Eye (tissue), 1 donor: ENCODE data around the gene IRGQ.
"Not testable (repeated sequence)": the region's sequence is repeated elsewhere in the genome, so short reads cannot be mapped to it uniquely, and the experiment has no call there.

Experiments used
- DNase-seq: peaks from one replicate; pipeline ENCODE4 v3.0.0-alpha.2; 2015

Gene IRGQ

DNA sequence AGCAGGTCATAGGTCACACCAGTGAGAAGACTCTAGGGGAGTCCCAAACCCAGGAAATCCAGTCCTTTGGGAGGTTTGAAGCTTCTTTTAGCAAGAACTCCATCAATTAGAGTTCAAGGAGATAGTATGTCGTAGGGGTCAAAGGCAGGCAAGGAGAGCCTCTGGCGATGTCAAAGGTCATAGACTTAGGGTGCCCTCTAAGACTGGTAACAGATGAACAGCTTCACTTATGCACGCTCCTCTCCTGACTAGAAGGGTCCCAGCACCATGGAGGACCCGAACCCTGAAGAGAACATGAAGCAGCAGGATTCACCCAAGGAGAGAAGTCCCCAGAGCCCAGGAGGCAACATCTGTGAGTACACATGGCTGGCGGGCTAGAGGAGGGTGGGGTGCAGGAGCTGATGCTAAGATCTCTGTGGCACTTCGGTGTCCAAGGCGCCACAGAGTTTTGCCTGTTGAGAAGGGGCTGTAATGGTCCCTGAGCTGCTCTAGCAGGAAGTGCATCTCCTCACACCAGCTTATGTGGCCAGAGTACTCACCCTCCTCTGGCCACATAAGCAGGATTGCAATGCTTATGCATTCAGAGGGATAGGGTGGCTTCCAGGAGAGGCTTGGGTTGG, 1.0 kb upstream of the IRGQ start:
- no peak for DNase-seq

- no peak for DNase-seq
Observed at GRCh38 chr19:43595605-43595998, 332 bp downstream of the IRGQ start.

DNA sequence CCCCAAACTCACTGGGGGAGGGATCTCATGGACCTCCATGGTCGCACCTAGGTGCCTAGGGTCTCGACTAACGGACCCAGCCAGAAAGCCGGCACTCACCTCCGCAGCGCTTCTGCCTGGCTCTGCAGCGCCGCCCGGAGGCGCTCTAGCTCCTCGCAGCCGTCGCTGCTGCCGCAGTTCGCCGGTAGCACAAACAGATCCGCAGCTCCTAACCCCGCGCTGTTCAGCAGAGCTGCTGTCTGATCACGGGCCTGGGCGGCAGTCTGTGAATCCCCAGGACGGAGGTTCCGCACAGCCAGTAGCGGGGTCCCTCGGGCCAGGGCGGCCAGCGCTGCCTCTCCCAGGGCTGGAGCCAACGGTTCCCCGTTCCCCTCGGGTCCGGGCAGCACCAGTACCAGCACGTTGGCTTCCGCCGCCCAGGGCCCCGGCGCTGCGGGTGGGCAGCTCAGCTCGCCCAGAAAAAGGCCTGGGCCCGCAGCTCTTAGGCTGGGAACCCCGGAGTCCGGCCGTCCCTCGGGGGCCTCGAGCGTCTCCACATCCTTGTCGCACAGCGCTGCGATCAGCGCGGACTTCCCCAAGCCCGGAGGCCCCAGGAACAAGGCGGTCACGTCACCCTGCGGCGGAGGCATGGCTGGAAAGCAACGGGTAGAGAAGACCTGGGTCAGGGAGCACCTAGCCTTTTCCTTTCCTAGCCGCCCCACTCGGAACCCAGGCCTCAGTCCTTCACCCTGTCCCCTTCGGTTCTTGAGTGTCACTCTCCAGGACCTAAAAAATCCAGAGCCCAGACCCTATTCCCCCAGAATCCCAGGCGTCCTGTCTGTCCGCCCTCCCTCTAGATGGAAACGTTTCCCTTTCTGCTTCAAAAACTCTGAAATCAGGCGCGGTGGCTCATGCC, 977 bp downstream of the IRGQ start:
- DNase-seq, result peak; percentile 82

DNA sequence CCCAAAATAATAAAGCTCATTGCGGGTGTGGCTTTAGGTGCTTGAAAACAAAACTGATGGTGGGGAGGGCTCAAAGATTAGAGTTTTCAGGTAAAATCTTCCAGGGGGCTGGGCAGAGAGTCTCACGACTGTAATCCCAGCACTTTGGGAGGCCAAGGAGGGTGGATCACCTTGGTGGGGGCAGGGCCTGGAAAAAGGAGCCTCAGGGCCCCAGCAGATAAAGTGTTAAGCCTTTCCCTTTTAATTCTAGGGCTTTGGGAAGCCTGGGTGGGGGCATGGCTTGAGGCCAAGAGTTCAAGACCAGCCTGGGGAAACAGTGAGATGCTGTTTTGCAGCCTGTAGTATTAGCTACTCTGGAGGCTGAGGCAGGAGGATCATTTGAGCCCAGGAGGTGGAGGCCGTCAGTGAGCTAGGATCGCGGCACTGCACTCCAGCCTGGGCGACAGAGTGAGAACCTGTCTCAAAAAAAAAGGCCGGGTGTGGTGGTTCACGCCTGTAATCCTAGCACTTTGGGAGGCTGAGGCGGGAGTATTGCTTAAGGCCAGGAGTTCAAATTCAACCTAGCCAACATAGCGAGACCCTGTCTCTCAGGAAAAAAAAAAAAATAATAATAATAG, 1.7 kb downstream of the IRGQ start:
- DNase-seq, result no peak

DNA sequence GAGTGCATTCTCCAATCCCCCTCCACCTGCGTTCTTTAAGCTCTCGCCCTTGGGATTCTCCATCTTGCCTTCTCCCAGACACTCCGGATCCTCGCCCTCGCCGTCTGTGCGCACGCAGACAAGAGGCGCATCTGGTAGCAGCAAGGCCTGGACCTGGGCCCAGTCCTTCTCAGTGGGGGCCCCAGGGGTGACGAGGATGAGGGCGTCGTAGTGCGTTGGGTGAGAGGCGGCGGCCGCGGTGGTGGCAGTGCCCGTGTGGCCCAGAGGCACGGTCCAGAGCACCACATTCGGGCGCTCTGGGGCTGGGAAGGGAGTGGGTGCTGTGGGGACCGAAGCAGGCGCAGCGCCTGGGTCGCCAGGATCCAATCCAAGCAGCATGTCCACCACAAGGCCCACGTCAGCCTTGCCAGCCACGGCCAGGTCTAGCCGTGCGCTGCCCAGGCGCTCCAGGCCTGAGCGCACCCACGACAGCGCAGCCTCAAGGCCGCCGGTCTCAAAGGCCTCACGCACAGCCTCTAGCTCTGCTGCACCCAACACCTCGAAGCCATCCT, 3.1 kb downstream of the IRGQ start:
- DNase-seq, result no peak

DNA sequence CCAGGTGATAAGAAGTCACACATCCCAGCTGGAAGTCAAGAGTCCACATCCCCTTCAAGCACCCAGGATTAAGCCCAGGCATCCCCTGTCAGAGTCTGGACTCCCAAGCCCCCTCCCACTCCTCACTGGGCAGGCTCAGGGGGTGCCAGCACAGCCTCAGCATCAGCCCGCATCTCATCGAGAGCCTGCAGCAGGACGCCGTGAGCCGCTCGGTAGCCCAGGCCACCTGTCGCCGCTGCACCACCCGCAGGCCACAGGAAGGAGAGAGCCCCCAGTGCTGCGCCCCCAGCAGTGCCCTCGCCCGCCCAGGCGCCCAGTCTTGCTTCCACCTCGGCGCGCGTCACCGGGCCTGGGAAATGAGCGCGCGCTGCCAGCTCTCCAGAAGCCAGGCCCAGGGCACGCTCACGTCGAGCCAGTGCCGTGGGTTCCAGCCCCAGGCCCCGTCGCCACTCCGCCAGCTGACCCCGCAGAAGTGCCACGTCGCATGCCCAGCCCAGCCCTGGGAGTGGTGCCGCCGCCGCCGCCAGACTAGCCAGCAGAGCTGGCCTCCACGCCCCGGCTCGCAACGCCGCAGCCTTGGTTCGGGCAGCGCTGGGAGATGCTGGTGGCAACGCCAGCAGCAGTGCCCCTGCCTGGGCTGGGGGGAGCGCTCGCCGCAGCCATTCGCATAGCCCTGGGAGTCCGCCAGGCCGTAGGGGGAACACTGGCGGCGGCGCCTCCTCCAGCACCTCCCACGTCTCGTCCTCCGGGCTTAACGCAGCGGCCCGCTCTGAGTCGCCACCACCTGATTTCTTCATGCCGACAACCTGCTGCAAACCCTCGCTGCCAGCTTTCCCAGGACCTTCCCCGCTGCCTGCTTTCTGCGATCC, 3.8 kb downstream of the IRGQ start:
- no peak for DNase-seq

DNA sequence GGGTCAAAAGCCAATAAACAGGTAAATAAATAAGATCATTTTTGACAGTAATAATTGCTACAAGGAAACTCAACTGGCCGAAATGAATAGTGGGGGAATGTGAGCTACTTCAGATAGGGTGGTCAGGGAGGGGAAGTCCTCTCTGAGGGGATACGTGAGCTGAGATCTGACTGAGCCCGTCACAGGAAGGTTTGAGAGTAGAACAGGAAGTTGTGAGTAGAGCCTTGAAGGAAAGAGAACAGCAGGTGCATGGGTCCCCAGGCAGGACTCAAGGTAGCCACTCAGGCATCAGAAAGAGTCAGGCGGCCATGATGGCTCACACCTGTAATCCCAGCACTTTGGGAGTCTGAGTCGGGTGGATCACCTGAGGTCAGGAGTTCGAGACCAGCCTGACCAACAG, 6.3 kb downstream of the IRGQ start:
- DNase-seq, result no peak

DNA sequence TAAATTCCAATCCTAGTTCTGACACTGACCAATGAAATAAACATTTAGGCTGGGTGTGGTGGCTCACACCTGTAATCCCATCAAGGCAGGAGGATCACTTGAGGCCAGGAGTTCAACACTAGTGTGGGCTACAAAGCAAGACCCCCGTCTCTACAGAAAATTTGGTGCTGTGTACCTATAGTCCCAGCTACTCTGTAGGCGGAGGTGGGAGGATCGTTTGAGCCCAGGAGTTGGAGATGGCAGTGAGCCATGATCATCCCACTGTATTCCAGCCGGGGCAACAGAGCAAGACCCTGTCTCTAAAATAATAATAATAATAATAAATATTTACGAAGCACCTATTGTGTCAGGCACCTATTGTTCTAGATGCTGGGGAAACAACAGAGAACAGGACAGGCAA, 6.7 kb downstream of the IRGQ start:
- DNase-seq, result no peak

- not testable (repeated sequence) for DNase-seq
Observed at GRCh38 chr19:43587029-43587428, 8.9 kb downstream of the IRGQ start.

- no peak for DNase-seq
Observed at GRCh38 chr19:43586346-43586745, 9.6 kb downstream of the IRGQ start.

DNA sequence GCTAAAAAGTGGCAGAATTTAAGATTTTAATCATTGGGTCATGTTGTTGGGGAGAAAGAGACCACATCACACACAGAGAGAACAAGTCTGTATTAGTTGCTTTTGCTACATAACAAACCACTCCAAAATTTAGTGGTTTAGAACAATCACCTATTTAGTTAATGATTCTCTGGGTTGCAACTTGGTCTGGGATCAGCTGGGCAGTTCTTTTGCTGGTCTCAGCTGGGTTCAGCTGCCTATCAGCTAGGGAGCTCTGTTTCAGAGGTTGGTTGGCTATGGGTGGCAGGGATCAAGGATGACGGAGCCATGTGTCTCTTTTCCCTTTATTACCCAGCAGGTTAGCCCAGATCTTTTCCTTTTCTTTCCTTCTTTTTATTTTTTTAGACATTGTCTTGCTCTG, 11.4 kb downstream of the IRGQ start:
- DNase-seq, result no peak

GRCh38 chr19:43582495-43582894, 13.4 kb downstream of the IRGQ start:
- DNase-seq, result no peak

- DNase-seq, result no peak
Observed at GRCh38 chr19:43581467-43581866, 14.5 kb downstream of the IRGQ start.

- no peak for DNase-seq
Observed at GRCh38 chr19:43578787-43579186, 17.1 kb downstream of the IRGQ start.

GRCh38 chr19:43575955-43576878, 19.7 kb downstream of the IRGQ start:
- DNase-seq, result no peak

GRCh38 chr19:43575156-43575950, 20.6 kb downstream of the IRGQ start, which contains the start of the genes PINLYP and XRCC1:
TSS of gene PINLYP (plus strand) at chr19:43575801. CDS start at chr19:43577192, 1,391 bp downstream.
TSS of gene XRCC1 (minus strand) at chr19:43575527. CDS start at chr19:43575458, 69 bp downstream.
- DNase-seq, result peak; percentile 100

GRCh38 chr19:43574424-43575155, 21.3 kb downstream of the IRGQ start:
- no peak for DNase-seq

DNA sequence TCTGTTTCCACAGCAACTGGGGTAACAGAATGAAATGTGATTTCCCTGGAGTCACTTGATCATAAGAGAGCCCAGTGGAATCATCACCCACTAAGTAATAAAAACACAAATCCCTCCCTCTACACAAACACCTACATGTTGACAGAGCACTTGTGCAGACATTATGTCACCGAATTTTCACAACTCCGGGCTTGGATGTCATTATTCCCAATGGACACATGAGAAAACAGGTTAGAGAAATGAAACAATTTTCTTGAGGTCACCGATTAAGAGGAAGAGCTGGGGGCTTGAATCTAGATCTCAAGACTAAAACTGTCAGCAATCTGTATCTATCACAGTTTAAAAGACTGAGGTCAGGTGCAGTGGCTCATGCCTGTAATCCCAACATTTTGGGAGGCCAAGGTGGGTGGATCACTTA, 23.8 kb downstream of the IRGQ start:
- DNase-seq, result no peak

- no peak for DNase-seq
Observed at GRCh38 chr19:43570174-43570791, 25.7 kb downstream of the IRGQ start.
